Heart right ventricle (tissue), 16 donors: ENCODE data around the gene SYNJ1. TPM values are rescaled to one million over a fixed set of nuclear protein-coding genes. Genes with fewer than 3 reads are reported as not detected.

Experiments used
- ATAC-seq, 8 donors: fragments of 200-7000 bp; cut with Tn5 transposase; one replicate each; pipeline ENCODE4 v1.9.1; 2020; ENCODE audit warnings: mild to moderate bottlenecking in 8 of 8, moderate library complexity in 8 of 8, moderate number of reproducible peaks in 1 of 8
- DNase-seq, 2 donors: peaks; one replicate each; pipeline ENCODE4 v3.0.0-alpha.2; 2020
- H3K27ac ChIP-seq, 10 donors: fragments of 200-600 bp; sonication (generic) in 2 of 10; one replicate each; pipeline versions ENCODE4 v1.5.0 to v1.8.0; 2020 to 2022; ENCODE audit warnings: mild to moderate bottlenecking in 3 of 10
- H3K27me3 ChIP-seq, 7 donors: fragments of 200-600 bp; one replicate each; pipeline ENCODE4 v1.8.0; 2021 to 2022; ENCODE audit warnings: mild to moderate bottlenecking in 2 of 7
- H3K36me3 ChIP-seq, 9 donors: fragments of 200-600 bp; sonication (generic) in 1 of 9; one replicate each; pipeline versions ENCODE4 v1.5.0 to v1.8.0; 2020 to 2022; ENCODE audit warnings: mild to moderate bottlenecking in 2 of 9
- H3K4me1 ChIP-seq, 9 donors: fragments of 200-600 bp; sonication (generic) in 1 of 9; one replicate each; pipeline versions ENCODE4 v1.5.0 to v1.8.0; 2020 to 2022; ENCODE audit warnings: mild to moderate bottlenecking in 4 of 9
- H3K4me3 ChIP-seq, 10 donors: fragments of 200-600 bp; sonication (generic) in 2 of 10; one replicate each; pipeline versions ENCODE4 v1.5.0 to v1.8.0; 2020 to 2022; ENCODE audit warnings: mild to moderate bottlenecking in 7 of 10, moderate library complexity in 2 of 10
- H3K9me3 ChIP-seq, 11 donors: fragments of 200-600 bp in 10 of 11; sonication (generic) in 2 of 11; one replicate each; pipeline versions ENCODE4 v1.5.0 to v1.8.0; 2013 to 2022; ENCODE audit warnings: mild to moderate bottlenecking in 2 of 11, control low read depth in 1 of 11, moderate library complexity in 1 of 11
- CTCF ChIP-seq, 9 donors: fragments of 200-600 bp; sonication (generic) in 2 of 9; IDR thresholded peaks; one replicate each; pipeline versions ENCODE4 v1.5.0 to v1.8.0; 2021 to 2022; ENCODE audit warnings: antibody characterized with exemption in 9 of 9, mild to moderate bottlenecking in 5 of 9, moderate library complexity in 1 of 9
- WGBS, 2 donors: extraction: QIAGEN DNeasy Blood & Tissue Kit; methylation state at CpG; one replicate each; pipeline ENCODE4 v1.1.7; 2013; ENCODE audit warnings: inconsistent platforms in 1 of 2; 5-methylcytosine and 5-hydroxymethylcytosine counted together
- intact Hi-C, 10 donors: fragments of 100-400 bp; cut with DNase I; formaldehyde crosslinking; loops; one replicate each; pipeline versions ENCODE4 v1.11.1 to v1.14.2; 2022
- polyA plus RNA-seq, 2 donors: library from polyadenylated mRNA; stranded (reverse); fragments of 200-250 nt; gene quantifications; one replicate each; pipeline ENCODE4 v1.2.3, GENCODE V29; 2013
- total RNA-seq, 10 donors: library from RNA; stranded (reverse); fragmentation: NEBNext Ultra II Directional in 3 of 10; extraction: Animal tissue kit (Norgen Biotek cat#: 25700) in 3 of 10; gene quantifications; one replicate each; pipeline versions ENCODE4 v1.2.1 to v1.2.4, GENCODE V29; 2021 to 2023
- donor health status: Arrhythmogenic right ventricular cardiomyopathy.
- donor health status: ischemic (EF 13 %, LVEDD 7.1; RV severe dilation, severe dysfunction).
- donor health status: healthy with polysubstance abuse.
- donor health status: DM: no; HTN: yes; CAD: no.
- donor health status: DM: no; HTN: no; CAD: no.
- donor health status: ischemic (EF 25% LVEDD 6.9; RV normal size, moderate dysfunction).
- donor health status: ischemic (EF 25% LVEDD 5.7; RV mildly dilated, moderate dysfunction).
- donor health status: healthy.
- donor health status: DM: yes; HTN: yes; CAD: no.
- donor health status: Ischemic cardiomyopathy.
- donor health status: ischemic (EF 35%, LVEDD 5.7; RV mildly dilated, moderate dysfunction).
- donor health status: nonischemic (EF 11% LVEDD 7.7; RV severe dilation, severe dysfunction).
- donor health status: DM: yes; HTN: yes; CAD: no.
- donor health status: PGD.
- donor health status: ischemic (EF 29% LVEDD 5.4; RV normal size, mild dysfunction).
- donor health status: nonischemic (EF 23%, LVEDD 6.1; RV moderate dilation, normal function).

The SYNJ1 gene
- total and polyA plus RNA-seq, 12 donors: 5.0 to 15.6 (median 11.8) TPM

DNA sequence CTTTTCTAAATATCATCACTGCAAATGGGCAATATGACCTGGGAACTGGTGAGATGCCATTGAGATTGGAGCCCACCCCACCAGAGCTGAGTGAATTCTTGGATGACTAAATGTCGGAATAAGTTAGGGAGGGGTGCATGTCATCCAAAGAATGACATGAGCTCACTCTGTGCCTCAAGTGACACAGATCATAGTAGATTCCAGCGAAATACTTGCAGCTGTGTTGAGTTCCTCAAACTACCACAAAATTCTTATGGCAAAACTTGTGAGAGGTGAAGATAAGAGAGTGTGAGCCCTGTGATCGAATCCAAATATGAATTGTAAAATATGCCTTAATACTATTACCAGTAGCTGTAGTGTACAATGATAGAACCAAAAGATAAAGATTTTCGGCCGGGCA lies 140.2 kb downstream of the SYNJ1 start:
- Histone ChIP-seq H3K9me3 (no peaks in the 10 kb centered on the region), H3K4me3 (no peak overlapping the region), H3K27ac (no peak overlapping the region), H3K36me3 (peaks cover 0 to 5% (median 0%) of the 10 kb centered on the region in 9 donors), H3K4me1 (no peaks in the 10 kb centered on the region), H3K27me3 (no peaks in the 10 kb centered on the region)
- no peak for TF ChIP-seq CTCF (IDR thresholded peaks at IDR 0.05)
- DNase-seq (no peak), ATAC-seq (no peak)
- WGBS, 2 donors: 94 to 98% methylated on average over 5 of the region's 5 CpGs
- intact Hi-C loops: no loop called here

- ATAC-seq: no peak
- no peak for DNase-seq
- Histone ChIP-seq H3K4me3 (no peak overlapping the region), H3K27me3 (no peaks in the 10 kb centered on the region), H3K4me1 (no peaks in the 10 kb centered on the region), H3K9me3 (no peaks in the 10 kb centered on the region), H3K36me3 (peaks cover 0 to 5% (median 0%) of the 10 kb centered on the region in 9 donors), H3K27ac (no peak overlapping the region)
- no peak for TF ChIP-seq CTCF (IDR thresholded peaks at IDR 0.05)
- intact Hi-C loops: no loop called here
- 70 to 78% methylated on average over 11 to 13 of the region's 13 CpGs for WGBS, 2 donors
Observed at GRCh38 chr21:32587120-32587519, 140.7 kb downstream of the SYNJ1 start.

DNA sequence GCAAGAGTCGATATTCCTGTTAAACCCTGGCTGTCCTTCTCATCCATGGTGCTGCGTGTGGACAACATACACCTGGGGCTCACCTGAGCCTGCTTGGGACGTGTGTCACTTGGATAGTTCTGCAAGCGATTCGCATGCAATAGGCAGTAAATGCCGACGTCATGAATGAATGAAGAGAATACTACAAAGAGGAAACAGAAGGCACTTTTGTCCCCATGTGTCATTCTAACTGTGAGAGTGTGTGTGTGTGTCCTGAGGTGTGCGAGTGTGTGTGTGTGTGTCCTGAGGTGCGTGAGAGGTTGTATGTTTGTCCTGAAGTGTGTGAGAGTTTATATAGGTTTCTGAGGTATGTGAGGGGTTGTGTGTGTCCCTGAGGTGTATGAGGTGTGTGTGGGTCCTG lies 141.8 kb downstream of the SYNJ1 start:
- intact Hi-C loops: no loop called here
- ATAC-seq: no peak
- Histone ChIP-seq H3K27ac (no peak overlapping the region), H3K36me3 (peaks cover 0 to 5% (median 0%) of the 10 kb centered on the region in 9 donors), H3K4me1 (no peaks in the 10 kb centered on the region), H3K27me3 (no peaks in the 10 kb centered on the region), H3K4me3 (no peak overlapping the region), H3K9me3 (no peaks in the 10 kb centered on the region)
- no peak for TF ChIP-seq CTCF (IDR thresholded peaks at IDR 0.05)
- 90 to 91% methylated on average over 9 of the region's 9 CpGs for WGBS, 2 donors
- DNase-seq: no peak

- no peak within 1 kb of the TSS for H3K27ac ChIP-seq
- no peak for ATAC-seq
- WGBS, 2 donors: 85 to 89% methylated on average over 17 of the region's 17 CpGs
- no peak for DNase-seq
- no peak within 1 kb of the TSS for H3K4me3 ChIP-seq
- no peak for TF ChIP-seq CTCF (IDR thresholded peaks at IDR 0.05)
- H3K9me3 ChIP-seq: no peaks in the 10 kb centered on the region
- peaks cover 0 to 5% (median 0%) of the 10 kb centered on the region in 9 donors for H3K36me3 ChIP-seq
- H3K4me1 ChIP-seq: no peaks in the 10 kb centered on the region
- intact Hi-C loops: no loop called here
- no peaks in the 10 kb centered on the region for H3K27me3 ChIP-seq
Observed at GRCh38 chr21:32585042-32585710, 142.6 kb downstream of the SYNJ1 start, which contains the start of gene TCP10L. TSS of gene TCP10L (minus strand) at chr21:32585523. CDS start at chr21:32584304, 1,219 bp downstream.
